HepG2 (cell line): ENCODE data around the gene RAB40C. TPM values are rescaled to one million over a fixed set of nuclear protein-coding genes. Genes with fewer than 3 reads are reported as not detected.
A peak's percentile ranks its signal among the peaks of the same experiment; 100 is the strongest.

Experiments
- GPN1 ChIP-seq: sonication (generic); formaldehyde crosslinking; IDR thresholded peaks from 2 replicates; pipeline ENCODE4 v1.5.1; 2020; ENCODE audit warnings: missing genetic modification reagents, borderline replicate concordance
- KDM3A ChIP-seq: IDR thresholded peaks from 2 replicates; pipeline ENCODE4 v1.6.1; 2018; ENCODE audit warnings: low read depth, missing compliant biosample characterization
- MEIS2 ChIP-seq: sonication (generic); formaldehyde crosslinking; IDR thresholded peaks from 2 replicates; pipeline ENCODE4 v1.9.0; 2021; ENCODE audit warnings: mild to moderate bottlenecking, missing genetic modification reagents
- MIER3 ChIP-seq: IDR thresholded peaks from 2 replicates; pipeline ENCODE4 v1.6.1; 2016; ENCODE audit warnings: missing compliant biosample characterization, borderline replicate concordance
- PCBP1 ChIP-seq: fragments of 200-400 bp; formaldehyde crosslinking; IDR thresholded peaks from 2 replicates; pipeline ENCODE4 v1.6.1; 2017; ENCODE audit warnings: mild to moderate bottlenecking, low read depth, low read length, borderline replicate concordance
- POLR2G ChIP-seq: fragments of 200-400 bp; formaldehyde crosslinking; IDR thresholded peaks from 2 replicates; pipeline ENCODE4 v1.6.1; 2018; ENCODE audit warnings: mild to moderate bottlenecking, low read depth, low read length, moderate library complexity
- PTBP1 ChIP-seq: fragments of 200-400 bp; formaldehyde crosslinking; IDR thresholded peaks from 2 replicates; pipeline ENCODE4 v1.6.1; 2018; ENCODE audit warnings: low read length, low read depth; ENCODE audit not compliant: poor library complexity, severe bottlenecking
- SMC3 ChIP-seq: IDR thresholded peaks from 2 replicates; pipeline ENCODE4 v1.6.1; 2011; ENCODE audit warnings: low read length, improper control_type of control experiment
- SP140L ChIP-seq: sonication (generic); formaldehyde crosslinking; IDR thresholded peaks from 2 replicates; pipeline ENCODE4 v1.4.0; 2020; ENCODE audit warnings: missing genetic modification reagents, borderline replicate concordance
- ZEB1 ChIP-seq: IDR thresholded peaks from 2 replicates; pipeline ENCODE4 v1.6.1; 2012; ENCODE audit warnings: mild to moderate bottlenecking, low read depth, inconsistent platforms; ENCODE audit not compliant: insufficient replicate concordance
- polyA plus RNA-seq, 8 experiments: library from polyadenylated mRNA; depleted of rRNA in 3 of 8; stranded (reverse) in 7 of 8; unstranded in 1 of 8; fragments of >200 nt; fragmentation: Illumina TruSeq in 4 of 8; extraction: Trizol in 4 of 8; gene quantifications; 2 replicates each; pipeline versions ENCODE4 v1.2.1 to v1.2.3, GENCODE V29; 2011 to 2016; ENCODE audit warnings: low read depth in 4 of 8, missing spikeins in 1 of 8, mixed read lengths in 1 of 8; ENCODE audit not compliant: insufficient read depth in 1 of 8
- total RNA-seq, 5 experiments: library from RNA; depleted of rRNA; stranded (reverse); fragments of >200 nt; fragmentation: Illumina TruSeq; extraction: Trizol; gene quantifications; 2 replicates each; pipeline ENCODE4 v1.2.3, GENCODE V29; 2016; ENCODE audit warnings: low read depth in 1 of 5
- TF ChIP-seq, protein P1 (sequence below): sonication (generic); formaldehyde crosslinking; IDR thresholded peaks from 2 replicates; pipeline ENCODE4 v1.4.0; 2020; ENCODE audit warnings: missing genetic modification reagents, mild to moderate bottlenecking, borderline replicate concordance
- TF ChIP-seq, protein P2 (sequence below): sonication (generic); formaldehyde crosslinking; IDR thresholded peaks from 2 replicates; pipeline ENCODE4 v1.4.0; 2020; ENCODE audit warnings: mild to moderate bottlenecking, missing genetic modification reagents
- TF ChIP-seq, protein P3 (sequence below): sonication (generic); formaldehyde crosslinking; IDR thresholded peaks from 2 replicates; pipeline ENCODE4 v1.5.0; 2020; ENCODE audit warnings: mild to moderate bottlenecking, low read depth, missing genetic modification reagents, borderline replicate concordance
- TF ChIP-seq, protein P4 (sequence below): sonication (generic); formaldehyde crosslinking; conservative IDR thresholded peaks from 2 replicates; pipeline ENCODE4 v1.8.0; 2022; ENCODE audit warnings: mild to moderate bottlenecking, moderate library complexity, missing genetic modification reagents
- TF ChIP-seq, protein P5 (sequence below): IDR thresholded peaks from 2 replicates; pipeline ENCODE4 v1.6.1; 2016; ENCODE audit warnings: low read depth, control low read depth
- TF ChIP-seq, protein P6 (sequence below): sonication (generic); formaldehyde crosslinking; IDR thresholded peaks from 2 replicates; pipeline ENCODE4 v1.4.0; 2020; ENCODE audit warnings: missing genetic modification reagents
- TF ChIP-seq, protein P7 (sequence below): sonication (generic); formaldehyde crosslinking; IDR thresholded peaks from 2 replicates; pipeline ENCODE4 v1.9.0; 2021; ENCODE audit warnings: missing genetic modification reagents, mild to moderate bottlenecking, borderline replicate concordance
- TF ChIP-seq, protein P8 (sequence below): sonication (generic); formaldehyde crosslinking; IDR thresholded peaks from 2 replicates; pipeline ENCODE4 v1.8.0; 2022; ENCODE audit warnings: missing genetic modification reagents, low read depth, mild to moderate bottlenecking, borderline replicate concordance

RAB40C gene
- total and polyA plus RNA-seq, 2 of the 13 experiments (the other 11 are each of a cell fraction or from before 2014, with no cell fraction given): 7.7 to 11.5 TPM

DNA sequence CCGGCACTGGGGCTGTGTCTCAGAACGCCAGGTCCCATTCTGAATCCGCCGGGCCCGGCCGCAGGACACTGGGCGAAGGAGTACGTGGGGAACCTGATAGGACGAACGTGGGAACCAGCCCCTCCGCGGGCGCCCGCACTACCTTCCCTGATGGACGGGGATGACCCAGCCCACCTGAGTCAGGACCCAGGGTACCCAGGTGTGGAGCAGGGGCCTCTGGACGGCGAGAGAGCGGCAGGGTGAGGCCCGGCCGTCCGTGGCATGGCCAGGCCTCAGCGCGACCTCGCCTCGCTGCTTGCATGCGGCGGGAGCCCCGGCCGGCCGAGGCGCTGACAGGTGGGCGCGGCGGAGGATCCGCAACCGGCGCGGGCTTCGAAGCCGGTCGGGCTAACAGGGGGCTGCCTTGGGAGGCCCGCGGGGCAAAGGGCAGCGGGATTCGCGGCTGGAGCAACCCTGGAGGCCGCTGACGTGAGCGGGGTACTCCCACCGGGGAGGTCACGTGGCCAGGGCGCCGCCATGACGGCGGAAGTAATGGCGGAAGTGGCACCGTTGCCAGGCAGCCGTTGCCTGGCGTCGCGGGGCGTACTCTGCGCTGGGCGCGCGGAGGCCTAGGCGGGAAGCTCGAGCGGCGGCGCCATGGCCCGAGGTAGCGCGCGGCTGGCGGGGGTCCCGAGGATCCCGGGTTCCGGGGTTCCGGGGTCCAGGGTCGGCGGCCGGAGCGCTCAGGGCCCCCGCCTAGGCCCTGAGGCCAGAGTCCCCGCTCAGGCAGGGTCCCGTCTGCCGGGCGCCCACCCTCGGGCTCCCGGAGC, 59.1 kb downstream of the RAB40C start, which contains the start of gene WDR90 (continued):
- TF ChIP-seq, protein P1, sequence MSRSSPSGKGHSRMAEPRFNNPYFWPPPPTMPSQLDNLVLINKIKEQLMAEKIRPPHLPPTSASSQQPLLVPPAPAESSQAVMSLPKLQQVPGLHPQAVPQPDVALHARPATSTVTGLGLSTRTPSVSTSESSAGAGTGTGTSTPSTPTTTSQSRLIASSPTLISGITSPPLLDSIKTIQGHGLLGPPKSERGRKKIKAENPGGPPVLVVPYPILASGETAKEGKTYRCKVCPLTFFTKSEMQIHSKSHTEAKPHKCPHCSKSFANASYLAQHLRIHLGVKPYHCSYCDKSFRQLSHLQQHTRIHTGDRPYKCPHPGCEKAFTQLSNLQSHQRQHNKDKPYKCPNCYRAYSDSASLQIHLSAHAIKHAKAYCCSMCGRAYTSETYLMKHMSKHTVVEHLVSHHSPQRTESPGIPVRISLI: peak; percentile 51; the same call in 1 of the 2 replicates
- TF ChIP-seq, protein P2, sequence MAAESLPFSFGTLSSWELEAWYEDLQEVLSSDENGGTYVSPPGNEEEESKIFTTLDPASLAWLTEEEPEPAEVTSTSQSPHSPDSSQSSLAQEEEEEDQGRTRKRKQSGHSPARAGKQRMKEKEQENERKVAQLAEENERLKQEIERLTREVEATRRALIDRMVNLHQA (CRISPR knock-in tag): no peak
- TF ChIP-seq PTBP1 (no peak), POLR2G (peak; percentile 83; the same call in 1 of the 2 replicates), PCBP1 (no peak), GPN1 (CRISPR knock-in tag) (0 out of 2 replicates have a peak, but pooled peaks have one; percentile 10), MIER3 (peak; percentile 79), KDM3A (peak; percentile 83), MEIS2 (no peak), SP140L (CRISPR knock-in tag) (no peak), SMC3 (no peak), ZEB1 (no peak)
- TF ChIP-seq, protein P3, sequence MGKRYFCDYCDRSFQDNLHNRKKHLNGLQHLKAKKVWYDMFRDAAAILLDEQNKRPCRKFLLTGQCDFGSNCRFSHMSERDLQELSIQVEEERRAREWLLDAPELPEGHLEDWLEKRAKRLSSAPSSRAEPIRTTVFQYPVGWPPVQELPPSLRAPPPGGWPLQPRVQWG (CRISPR knock-in tag): no peak
- TF ChIP-seq, protein P4, sequence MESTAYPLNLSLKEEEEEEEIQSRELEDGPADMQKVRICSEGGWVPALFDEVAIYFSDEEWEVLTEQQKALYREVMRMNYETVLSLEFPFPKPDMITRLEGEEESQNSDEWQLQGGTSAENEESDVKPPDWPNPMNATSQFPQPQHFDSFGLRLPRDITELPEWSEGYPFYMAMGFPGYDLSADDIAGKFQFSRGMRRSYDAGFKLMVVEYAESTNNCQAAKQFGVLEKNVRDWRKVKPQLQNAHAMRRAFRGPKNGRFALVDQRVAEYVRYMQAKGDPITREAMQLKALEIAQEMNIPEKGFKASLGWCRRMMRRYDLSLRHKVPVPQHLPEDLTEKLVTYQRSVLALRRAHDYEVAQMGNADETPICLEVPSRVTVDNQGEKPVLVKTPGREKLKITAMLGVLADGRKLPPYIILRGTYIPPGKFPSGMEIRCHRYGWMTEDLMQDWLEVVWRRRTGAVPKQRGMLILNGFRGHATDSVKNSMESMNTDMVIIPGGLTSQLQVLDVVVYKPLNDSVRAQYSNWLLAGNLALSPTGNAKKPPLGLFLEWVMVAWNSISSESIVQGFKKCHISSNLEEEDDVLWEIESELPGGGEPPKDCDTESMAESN (CRISPR knock-in tag): peak; percentile 97
- TF ChIP-seq, protein P5, sequence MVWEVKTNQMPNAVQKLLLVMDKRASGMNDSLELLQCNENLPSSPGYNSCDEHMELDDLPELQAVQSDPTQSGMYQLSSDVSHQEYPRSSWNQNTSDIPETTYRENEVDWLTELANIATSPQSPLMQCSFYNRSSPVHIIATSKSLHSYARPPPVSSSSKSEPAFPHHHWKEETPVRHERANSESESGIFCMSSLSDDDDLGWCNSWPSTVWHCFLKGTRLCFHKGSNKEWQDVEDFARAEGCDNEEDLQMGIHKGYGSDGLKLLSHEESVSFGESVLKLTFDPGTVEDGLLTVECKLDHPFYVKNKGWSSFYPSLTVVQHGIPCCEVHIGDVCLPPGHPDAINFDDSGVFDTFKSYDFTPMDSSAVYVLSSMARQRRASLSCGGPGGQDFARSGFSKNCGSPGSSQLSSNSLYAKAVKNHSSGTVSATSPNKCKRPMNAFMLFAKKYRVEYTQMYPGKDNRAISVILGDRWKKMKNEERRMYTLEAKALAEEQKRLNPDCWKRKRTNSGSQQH (CRISPR knock-in tag): peak; percentile 93
- TF ChIP-seq, protein P6, sequence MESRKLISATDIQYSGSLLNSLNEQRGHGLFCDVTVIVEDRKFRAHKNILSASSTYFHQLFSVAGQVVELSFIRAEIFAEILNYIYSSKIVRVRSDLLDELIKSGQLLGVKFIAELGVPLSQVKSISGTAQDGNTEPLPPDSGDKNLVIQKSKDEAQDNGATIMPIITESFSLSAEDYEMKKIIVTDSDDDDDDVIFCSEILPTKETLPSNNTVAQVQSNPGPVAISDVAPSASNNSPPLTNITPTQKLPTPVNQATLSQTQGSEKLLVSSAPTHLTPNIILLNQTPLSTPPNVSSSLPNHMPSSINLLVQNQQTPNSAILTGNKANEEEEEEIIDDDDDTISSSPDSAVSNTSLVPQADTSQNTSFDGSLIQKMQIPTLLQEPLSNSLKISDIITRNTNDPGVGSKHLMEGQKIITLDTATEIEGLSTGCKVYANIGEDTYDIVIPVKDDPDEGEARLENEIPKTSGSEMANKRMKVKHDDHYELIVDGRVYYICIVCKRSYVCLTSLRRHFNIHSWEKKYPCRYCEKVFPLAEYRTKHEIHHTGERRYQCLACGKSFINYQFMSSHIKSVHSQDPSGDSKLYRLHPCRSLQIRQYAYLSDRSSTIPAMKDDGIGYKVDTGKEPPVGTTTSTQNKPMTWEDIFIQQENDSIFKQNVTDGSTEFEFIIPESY (CRISPR knock-in tag): 0 out of 2 replicates have a peak, but pooled peaks have one; percentile 17
- TF ChIP-seq, protein P7, sequence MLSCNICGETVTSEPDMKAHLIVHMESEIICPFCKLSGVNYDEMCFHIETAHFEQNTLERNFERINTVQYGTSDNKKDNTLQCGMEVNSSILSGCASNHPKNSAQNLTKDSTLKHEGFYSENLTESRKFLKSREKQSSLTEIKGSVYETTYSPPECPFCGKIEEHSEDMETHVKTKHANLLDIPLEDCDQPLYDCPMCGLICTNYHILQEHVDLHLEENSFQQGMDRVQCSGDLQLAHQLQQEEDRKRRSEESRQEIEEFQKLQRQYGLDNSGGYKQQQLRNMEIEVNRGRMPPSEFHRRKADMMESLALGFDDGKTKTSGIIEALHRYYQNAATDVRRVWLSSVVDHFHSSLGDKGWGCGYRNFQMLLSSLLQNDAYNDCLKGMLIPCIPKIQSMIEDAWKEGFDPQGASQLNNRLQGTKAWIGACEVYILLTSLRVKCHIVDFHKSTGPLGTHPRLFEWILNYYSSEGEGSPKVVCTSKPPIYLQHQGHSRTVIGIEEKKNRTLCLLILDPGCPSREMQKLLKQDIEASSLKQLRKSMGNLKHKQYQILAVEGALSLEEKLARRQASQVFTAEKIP (CRISPR knock-in tag): no peak
- TF ChIP-seq, protein P8, sequence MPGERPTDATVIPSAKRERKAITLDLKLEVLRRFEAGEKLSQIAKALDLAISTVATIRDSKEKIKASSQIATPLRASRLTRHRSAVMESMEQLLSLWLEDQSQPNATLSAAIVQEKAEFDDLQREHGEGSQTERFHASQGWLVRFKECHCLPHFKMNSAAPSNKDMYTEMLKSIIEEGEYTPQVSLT (CRISPR knock-in tag): no peak
